B cell (primary cell): Measurements from ENCODE around the gene VWA3B. TPM values are rescaled to one million over a fixed set of nuclear protein-coding genes. Genes with fewer than 3 reads are reported as not detected.

ENCODE experiments used
- ATAC-seq: fragments of 200-7000 bp; cut with Tn5 transposase; one replicate; pipeline ENCODE4 v1.10.0; 2021; ENCODE audit warnings: low read depth, mild to moderate bottlenecking, moderate number of reproducible peaks, moderate library complexity
- CTCF ChIA-PET: fragments of 350-600 bp; sonication (Branson Sonifier 250); formaldehyde crosslinking; loops from one replicate; lab custom pipeline; 2021; ENCODE audit warnings: antibody characterized with exemption, inconsistent platforms; lab: Charles Lee
- POLR2A ChIA-PET: fragments of 350-600 bp; sonication (Branson Sonifier 250); formaldehyde crosslinking; loops from one replicate; lab custom pipeline; 2021; ENCODE audit warnings: antibody characterized with exemption; lab: Charles Lee
- DNase-seq: peaks from one replicate; pipeline ENCODE4 v3.0.0; 2013
- H2AFZ ChIP-seq: 2 replicates; pipeline ENCODE4 v1.6.1; 2012; ENCODE audit warnings: mild to moderate bottlenecking, low read depth, low read length; ENCODE audit not compliant: insufficient read depth, poor library complexity, severe bottlenecking
- H3K27ac ChIP-seq, 2 donors: 1 replicate in 1 of 2; 2 replicates in 1 of 2; pipeline ENCODE4 v1.5.1; 2012 to 2013; ENCODE audit warnings: low read length in 2 of 2, mild to moderate bottlenecking in 2 of 2, moderate library complexity in 1 of 2
- H3K27me3 ChIP-seq, 4 experiments: fragments of 200-600 bp in 1 of 4; sonication (generic) in 1 of 4; replicated peaks in 1 of 4; 1 replicate in 2 of 4; 2 replicates in 2 of 4; pipeline versions ENCODE4 v1.6.1 to v1.7.0; 2013 to 2016; ENCODE audit warnings: low read length in 3 of 4, mild to moderate bottlenecking in 2 of 4, mixed read lengths in 1 of 4, moderate library complexity in 1 of 4; ENCODE audit not compliant: insufficient read depth in 4 of 4, control insufficient read depth in 3 of 4; ENCODE audit errors: control extremely low read depth in 1 of 4
- H3K36me3 ChIP-seq, 2 experiments: replicated peaks in 1 of 2; 1 replicate in 1 of 2; 2 replicates in 1 of 2; pipeline versions ENCODE4 v1.6.1 to v1.7.1; 2013; ENCODE audit warnings: low read length in 1 of 2; ENCODE audit not compliant: insufficient read depth in 2 of 2, control insufficient read depth in 1 of 2; ENCODE audit errors: control extremely low read depth in 1 of 2, extremely low read depth in 1 of 2
- H3K4me1 ChIP-seq, 2 donors: fragments of 200-600 bp in 1 of 2; sonication (generic) in 1 of 2; 1 replicate in 1 of 2; 2 replicates in 1 of 2; pipeline versions ENCODE4 v1.5.1 to v1.6.1; 2013 to 2017; ENCODE audit warnings: low read length in 2 of 2; ENCODE audit not compliant: control insufficient read depth in 2 of 2, insufficient read depth in 2 of 2
- H3K4me2 ChIP-seq: replicated peaks from 2 replicates; pipeline ENCODE3; 2012; ENCODE audit warnings: mild to moderate bottlenecking, low read depth, low read length; ENCODE audit not compliant: poor library complexity, severe bottlenecking
- H3K4me3 ChIP-seq, 5 experiments: fragments of 200-600 bp in 1 of 5; sonication (generic) in 1 of 5; 1 replicate in 3 of 5; 2 replicates in 2 of 5; pipeline versions ENCODE4 v1.5.1 to v1.7.0; 2011 to 2016; ENCODE audit warnings: low read length in 4 of 5, mild to moderate bottlenecking in 4 of 5, low read depth in 2 of 5, control low read depth in 1 of 5, moderate library complexity in 1 of 5; ENCODE audit not compliant: insufficient read depth in 1 of 5; ENCODE audit errors: control extremely low read depth in 1 of 5, extremely low read depth in 1 of 5
- H3K79me2 ChIP-seq: fragments of 200-600 bp; sonication (generic); one replicate; pipeline ENCODE4 v1.6.0; 2016; ENCODE audit warnings: low read length; ENCODE audit not compliant: control insufficient read depth, insufficient read depth
- H3K9ac ChIP-seq: fragments of 200-600 bp; sonication (generic); 2 replicates; pipeline ENCODE4 v1.6.1; 2017; ENCODE audit warnings: mild to moderate bottlenecking, low read length, moderate library complexity
- H3K9me3 ChIP-seq, 3 donors: one replicate each; pipeline versions ENCODE4 v1.6.1 to v1.7.1; 2013; ENCODE audit warnings: low read length in 2 of 3; ENCODE audit not compliant: control insufficient read depth in 2 of 3, insufficient read depth in 1 of 3; ENCODE audit errors: control extremely low read depth in 1 of 3
- H4K20me1 ChIP-seq: 2 replicates; pipeline ENCODE4 v1.6.0; 2012; ENCODE audit warnings: mild to moderate bottlenecking, low read length; ENCODE audit not compliant: insufficient read depth, control insufficient read depth, poor library complexity, severe bottlenecking
- H3K27ac Mint-ChIP-seq: one replicate; pipeline ENCODE4 v1.8.0; 2021; ENCODE audit warnings: mixed read lengths
- H3K27me3 Mint-ChIP-seq: one replicate; pipeline ENCODE4 v1.8.0; 2021; ENCODE audit warnings: mixed read lengths
- H3K4me1 Mint-ChIP-seq: one replicate; pipeline ENCODE4 v1.8.0; 2021; ENCODE audit warnings: mixed read lengths
- H3K4me3 Mint-ChIP-seq: one replicate; pipeline ENCODE4 v1.8.0; 2021; ENCODE audit warnings: mixed read lengths
- H3K9me3 Mint-ChIP-seq: one replicate; pipeline ENCODE4 v1.8.0; 2022; ENCODE audit warnings: mixed read lengths; ENCODE audit not compliant: insufficient read depth
- CTCF ChIP-seq: fragments of 200-600 bp; IDR thresholded peaks from one replicate; pipeline ENCODE4 v1.8.0; 2022; ENCODE audit warnings: antibody characterized with exemption, mild to moderate bottlenecking
- EZH2 ChIP-seq: IDR thresholded peaks from 2 replicates; pipeline ENCODE4 v1.6.1; 2012; ENCODE audit warnings: borderline replicate concordance, low read depth, mild to moderate bottlenecking, moderate library complexity, low read length; ENCODE audit not compliant: insufficient read depth, poor library complexity, severe bottlenecking
- WGBS: methylation state at CpG from one replicate; pipeline ENCODE4 v1.1.5; 2013; ENCODE audit warnings: missing lambda C conversion rate; ENCODE audit not compliant: insufficient coverage; 5-methylcytosine and 5-hydroxymethylcytosine counted together
- intact Hi-C: fragments of 100-400 bp; cut with micrococcal nuclease; formaldehyde crosslinking; loops from one replicate; pipeline ENCODE4 v1.10.0; 2022
- polyA plus RNA-seq: library from polyadenylated mRNA; depleted of rRNA; stranded (reverse); fragments of >200 nt; gene quantifications from 2 replicates; pipeline ENCODE4 v1.2.3, GENCODE V29; 2012
- total RNA-seq, 2 donors: library from RNA; stranded (reverse); fragments of 120-200 nt in 1 of 2; gene quantifications; 1 replicate in 1 of 2; 2 replicates in 1 of 2; pipeline versions ENCODE4 v1.2.3 to v1.2.4, GENCODE V29; 2013 to 2022

Gene VWA3B
- total and polyA plus RNA-seq, 2 donors (not counting 1 experiment from before 2014, with no cell fraction given), result not detected

DNA sequence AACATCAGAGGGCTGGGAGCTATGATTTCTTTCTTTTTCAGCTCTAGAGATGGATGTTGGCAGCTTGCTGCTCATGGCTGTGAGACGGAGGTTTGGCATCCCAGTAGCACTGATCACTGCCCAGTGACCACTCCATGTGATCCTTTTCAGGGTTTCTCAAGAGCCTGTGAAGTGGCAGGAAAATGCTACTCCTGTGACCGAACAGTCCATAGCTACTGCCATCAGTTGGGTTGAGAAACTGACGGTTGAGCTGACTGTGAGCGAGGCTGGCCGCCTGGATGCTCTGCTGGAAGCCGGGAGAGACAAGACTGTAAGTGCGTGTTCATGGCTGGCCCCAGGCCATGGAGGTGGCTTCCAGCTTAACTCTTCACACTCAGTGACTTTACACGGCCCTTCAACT is 34.2 kb downstream of the VWA3B start:
- WGBS, result 97% methylated on average over 7 of the region's 8 CpGs
- no peak overlapping the region for H3K4me3 ChIP-seq
- ChIA-PET POLR2A (no interaction called here), CTCF (no interaction called here)
- no peak overlapping the region for H3K9ac ChIP-seq
- H3K4me3 Mint-ChIP-seq, result no peak overlapping the region
- H3K27ac ChIP-seq, result no peak overlapping the region
- H4K20me1 ChIP-seq, result no peaks in the 10 kb centered on the region
- DNase-seq (no peak), ATAC-seq (no peak)
- H3K79me2 ChIP-seq, result no peaks in the 10 kb centered on the region
- H3K9me3 Mint-ChIP-seq, result no peaks in the 10 kb centered on the region
- no peaks in the 10 kb centered on the region for H3K27me3 ChIP-seq
- H2AFZ ChIP-seq, result no peak overlapping the region
- H3K36me3 ChIP-seq, result no peaks in the 10 kb centered on the region
- no peak overlapping the region for H3K27ac Mint-ChIP-seq
- intact Hi-C loops, result no loop called here
- TF ChIP-seq EZH2 (no peak), CTCF (no peak)
- no peaks in the 10 kb centered on the region for H3K27me3 Mint-ChIP-seq
- H3K4me2 ChIP-seq, result no peak overlapping the region
- peaks cover 6 to 15% of the 10 kb centered on the region in 2 donors for H3K4me1 ChIP-seq
- peaks cover 15% of the 10 kb centered on the region for H3K4me1 Mint-ChIP-seq
- peaks cover 0 to 3% (median 0%) of the 10 kb centered on the region in 3 donors for H3K9me3 ChIP-seq

DNA sequence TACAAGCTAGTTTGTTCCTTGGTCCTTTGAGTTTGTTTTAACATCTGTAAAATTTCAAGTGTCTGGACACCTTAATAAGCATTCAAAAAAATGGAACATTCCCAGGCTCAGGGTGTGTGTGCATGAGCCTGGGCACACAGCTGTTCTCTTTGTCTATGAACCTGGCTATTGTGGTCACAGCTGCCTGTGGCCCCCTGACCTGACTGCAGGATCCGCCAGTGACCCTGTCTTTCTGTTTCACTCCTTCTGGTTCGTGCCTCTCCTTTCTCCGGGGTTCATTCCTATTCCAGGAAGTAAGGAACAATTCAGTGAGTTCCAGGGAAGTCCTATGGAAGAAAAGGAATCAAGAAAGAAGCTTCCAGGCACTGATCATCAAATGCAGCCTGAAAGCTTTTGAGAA is 35.6 kb downstream of the VWA3B start:
- DNase-seq (no peak), ATAC-seq (no peak)
- TF ChIP-seq CTCF, result no peak
- TF ChIP-seq EZH2, result no peak
- no peak overlapping the region for H3K4me2 ChIP-seq
- H3K79me2 ChIP-seq, result no peaks in the 10 kb centered on the region
- H3K4me3 Mint-ChIP-seq, result no peak overlapping the region
- no peaks in the 10 kb centered on the region for H3K36me3 ChIP-seq
- H3K4me1 Mint-ChIP-seq, result peaks cover 15% of the 10 kb centered on the region
- POLR2A ChIA-PET, result no interaction called here
- H3K27me3 ChIP-seq, result no peaks in the 10 kb centered on the region
- no peak overlapping the region for H2AFZ ChIP-seq
- intact Hi-C loops, result no loop called here
- no peak overlapping the region for H3K27ac Mint-ChIP-seq
- no peaks in the 10 kb centered on the region for H3K27me3 Mint-ChIP-seq
- H3K9me3 Mint-ChIP-seq, result no peaks in the 10 kb centered on the region
- peaks cover 6 to 15% of the 10 kb centered on the region in 2 donors for H3K4me1 ChIP-seq
- no peak overlapping the region for H3K27ac ChIP-seq
- WGBS, result 100% methylated on average over 1 of the region's 3 CpGs
- no peaks in the 10 kb centered on the region for H4K20me1 ChIP-seq
- H3K4me3 ChIP-seq, result no peak overlapping the region
- no peak overlapping the region for H3K9ac ChIP-seq
- CTCF ChIA-PET, result no interaction called here
- no peaks in the 10 kb centered on the region for H3K9me3 ChIP-seq
